Kidney (tissue), 14 donors: ENCODE data around the gene RIN3. TPM values are rescaled to one million over a fixed set of nuclear protein-coding genes. Genes with fewer than 3 reads are reported as not detected.

Source experiments
- DNase-seq, 5 donors: peaks; one replicate each; pipeline ENCODE4 v3.0.0-alpha.2; 2013 to 2020
- FAIRE-seq: peaks from 2 replicates; lab custom pipeline; 2012; peaks lifted over from hg19 to GRCh38; lab: Jason Lieb, UNC
- H3K27ac ChIP-seq, 2 donors: one replicate each; pipeline ENCODE4 v1.7.0; 2013; ENCODE audit warnings: low read depth in 2 of 2, low read length in 2 of 2, inconsistent platforms in 1 of 2
- H3K27me3 ChIP-seq: one replicate; pipeline ENCODE4 v1.7.1; 2013; ENCODE audit warnings: low read length, inconsistent platforms; ENCODE audit not compliant: control insufficient read depth, insufficient read depth
- H3K36me3 ChIP-seq, 3 donors: one replicate each; pipeline versions ENCODE4 v1.7.0 to v1.7.1; 2013; ENCODE audit warnings: low read length in 3 of 3, control low read depth in 1 of 3, inconsistent platforms in 1 of 3; ENCODE audit not compliant: insufficient read depth in 3 of 3, control insufficient read depth in 2 of 3
- H3K4me1 ChIP-seq, 3 donors: one replicate each; pipeline versions ENCODE4 v1.7.0 to v1.7.1; 2013; ENCODE audit warnings: low read length in 3 of 3, inconsistent platforms in 1 of 3, low read depth in 1 of 3; ENCODE audit not compliant: control insufficient read depth in 2 of 3, insufficient read depth in 2 of 3
- H3K4me3 ChIP-seq, 3 donors: one replicate each; pipeline versions ENCODE4 v1.7.0 to v1.8.1; 2013; ENCODE audit warnings: low read length in 3 of 3, control low read depth in 1 of 3, inconsistent platforms in 1 of 3
- H3K9ac ChIP-seq, 3 donors: one replicate each; pipeline versions ENCODE4 v1.7.0 to v1.7.1; 2013; ENCODE audit warnings: low read length in 3 of 3, control low read depth in 1 of 3, inconsistent platforms in 1 of 3
- H3K9me3 ChIP-seq, 3 donors: one replicate each; pipeline versions ENCODE4 v1.7.0 to v1.7.1; 2013; ENCODE audit warnings: low read length in 3 of 3, control low read depth in 1 of 3, inconsistent platforms in 1 of 3; ENCODE audit not compliant: control insufficient read depth in 2 of 3, insufficient read depth in 1 of 3
- CTCF ChIP-seq: IDR thresholded peaks from 3 replicates; pipeline ENCODE4 v1.5.1; 2012; ENCODE audit warnings: mild to moderate bottlenecking, moderate library complexity, borderline replicate concordance; ENCODE audit not compliant: insufficient read depth; ENCODE audit errors: extremely low read depth
- intact Hi-C: fragments of 100-400 bp; cut with DNase I; formaldehyde crosslinking; loops from one replicate; pipeline ENCODE4 v1.11.1; 2022
- polyA plus RNA-seq: library from polyadenylated mRNA; stranded (reverse); fragments of 350-450 nt; fragmentation: Illumina TruSeq; extraction: RNeasy Lipid Tissue Mini Kit (QIAGEN cat#74804); gene quantifications from one replicate; pipeline ENCODE4 v1.2.3, GENCODE V29; 2014; ENCODE audit warnings: low read depth, low replicate concordance; ENCODE audit not compliant: insufficient read depth
- total RNA-seq: library from RNA; stranded (reverse); fragmentation: NEBNext Ultra II Directional; extraction: Animal tissue kit (Norgen Biotek cat#: 25700); gene quantifications from one replicate; pipeline ENCODE4 v1.2.1, GENCODE V29; 2021
- donor health status: control.
- donor health status: control.
- donor health status: control.
- donor health status: control.
- donor health status: control.
- donor health status: DM: yes; HTN: yes; CAD: no.
- donor health status: Normal renal cell carcinoma (clear cell type).

RIN3 gene
- total and polyA plus RNA-seq, 2 donors from 2014 or later = 7.1 to 30.4 TPM

GRCh38 chr14:92581206-92581605 is 67.6 kb downstream of the RIN3 start:
- no peak for DNase-seq
- Histone ChIP-seq H3K9ac (no peak overlapping the region), H3K9me3 (no peaks in the 10 kb centered on the region), H3K4me3 (no peak overlapping the region), H3K27ac (no peak overlapping the region), H3K4me1 (no peaks in the 10 kb centered on the region), H3K36me3 (peaks cover 0 to 2% (median 0%) of the 10 kb centered on the region in 3 donors), H3K27me3 (no peaks in the 10 kb centered on the region)
- TF ChIP-seq CTCF = no peak
- no peak for FAIRE-seq
- intact Hi-C loops = no loop called here

- intact Hi-C loops = no loop called here
- FAIRE-seq (no peak), DNase-seq (no peak)
- no peaks in the 10 kb centered on the region for H3K27me3 ChIP-seq
- no peak for TF ChIP-seq CTCF
- H3K36me3 ChIP-seq = peaks cover 0 to 2% (median 0%) of the 10 kb centered on the region in 3 donors
- no peaks in the 10 kb centered on the region for H3K9me3 ChIP-seq
- H3K9ac ChIP-seq = no peak overlapping the region
- H3K4me3 ChIP-seq = no peak overlapping the region
- H3K4me1 ChIP-seq = no peaks in the 10 kb centered on the region
- H3K27ac ChIP-seq = no peak overlapping the region
Measured at GRCh38 chr14:92581966-92582566, 68.5 kb downstream of the RIN3 start.

GRCh38 chr14:92582706-92583452 is 69.3 kb downstream of the RIN3 start:
- no peaks in the 10 kb centered on the region for H3K9me3 ChIP-seq
- intact Hi-C loops = no loop called here
- FAIRE-seq (no peak), DNase-seq (no peak)
- no peaks in the 10 kb centered on the region for H3K27me3 ChIP-seq
- H3K4me3 ChIP-seq = no peak overlapping the region
- no peak overlapping the region for H3K9ac ChIP-seq
- no peak overlapping the region for H3K27ac ChIP-seq
- H3K4me1 ChIP-seq = no peaks in the 10 kb centered on the region
- no peak for TF ChIP-seq CTCF
- no peaks in the 10 kb centered on the region for H3K36me3 ChIP-seq
